K562 (cell line): ENCODE results near the gene DHRS3. TPM values are rescaled to one million over a fixed set of nuclear protein-coding genes. Genes with fewer than 3 reads are reported as not detected.

Source experiments
- ARHGAP35 ChIP-seq: fragments of 450-650 bp; IDR thresholded peaks from 2 replicates; pipeline ENCODE4 v1.6.1; 2018; ENCODE audit not compliant: partially characterized antibody
- BDP1 ChIP-seq: IDR thresholded peaks from 3 replicates; pipeline ENCODE4 v1.6.1; 2011; ENCODE audit not compliant: insufficient read length, insufficient read depth
- CBFA2T2 ChIP-seq: fragments of 450-650 bp; conservative IDR thresholded peaks from 2 replicates; pipeline ENCODE4 v1.6.1; 2017; ENCODE audit warnings: mild to moderate bottlenecking
- CBX1 ChIP-seq: sonication (generic); IDR thresholded peaks from 2 replicates; pipeline ENCODE4 v1.6.1; 2016; ENCODE audit warnings: antibody characterized with exemption, low read depth, mild to moderate bottlenecking
- CBX2 ChIP-seq: fragments of 200-600 bp; sonication (generic); IDR thresholded peaks from one replicate; pipeline ENCODE4 v1.6.1; 2012; ENCODE audit warnings: mild to moderate bottlenecking, low read length, inconsistent platforms; ENCODE audit not compliant: insufficient read depth, poor library complexity, severe bottlenecking
- CCNT2 ChIP-seq: IDR thresholded peaks from 2 replicates; pipeline ENCODE4 v1.6.1; 2011; ENCODE audit warnings: borderline replicate concordance, low read depth, mild to moderate bottlenecking, moderate library complexity, mixed read lengths, low read length; ENCODE audit not compliant: insufficient read length; ENCODE audit errors: extremely low read depth
- CREBBP ChIP-seq: IDR thresholded peaks from one replicate; pipeline ENCODE4 v1.6.1; 2012; ENCODE audit warnings: low read depth, mild to moderate bottlenecking, control low read depth, inconsistent platforms, low read length
- E2F4 ChIP-seq: sonication (generic); formaldehyde crosslinking; IDR thresholded peaks from 2 replicates; pipeline ENCODE4 v1.8.0; 2022; ENCODE audit warnings: mild to moderate bottlenecking, low read depth, missing genetic modification reagents
- FIP1L1 ChIP-seq: fragments of 200-400 bp; formaldehyde crosslinking; IDR thresholded peaks from 2 replicates; pipeline ENCODE4 v1.6.1; 2018; ENCODE audit warnings: mild to moderate bottlenecking, low read depth, low read length; ENCODE audit not compliant: poor library complexity, severe bottlenecking
- HEY1 ChIP-seq: fragments of 250-450 bp; sonication (Bioruptor Pico); IDR thresholded peaks from 2 replicates; pipeline ENCODE4 v1.5.0; 2020; ENCODE audit warnings: mild to moderate bottlenecking, moderate library complexity, borderline replicate concordance
- HMG20A ChIP-seq: fragments of 450-650 bp; formaldehyde crosslinking; conservative IDR thresholded peaks from 2 replicates; pipeline ENCODE4 v1.4.0; 2020; ENCODE audit warnings: mild to moderate bottlenecking, mixed read lengths
- JUND ChIP-seq, 2 experiments: IDR thresholded peaks; 2 replicates in 1 of 2; 3 replicates in 1 of 2; pipeline ENCODE4 v1.6.1; 2011; ENCODE audit warnings: borderline replicate concordance in 2 of 2, low read depth in 2 of 2, low read length in 2 of 2, improper control_type of control experiment in 1 of 2, missing biosample characterization in 1 of 2, missing genetic modification characterization in 1 of 2, missing genetic modification reagents in 1 of 2
- MEF2D ChIP-seq: conservative IDR thresholded peaks from 2 replicates; pipeline ENCODE4 v1.6.1; 2016; ENCODE audit warnings: low read depth, missing genetic modification characterization, missing compliant biosample characterization
- MEIS2 ChIP-seq: fragments of 450-650 bp; IDR thresholded peaks from 2 replicates; pipeline ENCODE4 v1.6.1; 2014; ENCODE audit warnings: mild to moderate bottlenecking; ENCODE audit not compliant: partially characterized antibody
- RCOR1 ChIP-seq, 2 experiments: IDR thresholded peaks; 2 replicates each; pipeline ENCODE4 v1.6.1; 2012; ENCODE audit warnings: low read depth in 2 of 2, low read length in 2 of 2, borderline replicate concordance in 1 of 2, improper control_type of control experiment in 1 of 2
- SAFB ChIP-seq: fragments of 200-400 bp; formaldehyde crosslinking; IDR thresholded peaks from 2 replicates; pipeline ENCODE4 v1.6.1; 2017; ENCODE audit warnings: low read depth, low read length, borderline replicate concordance
- SNAPC5 ChIP-seq: fragments of 250-450 bp; sonication (Bioruptor Pico); IDR thresholded peaks from 2 replicates; pipeline ENCODE4 v1.8.0; 2021; ENCODE audit warnings: moderate library complexity, mild to moderate bottlenecking, inconsistent platforms
- THRB ChIP-seq: fragments of 450-650 bp; formaldehyde crosslinking; conservative IDR thresholded peaks from 2 replicates; pipeline ENCODE4 v1.4.0; 2022; ENCODE audit warnings: mild to moderate bottlenecking, missing genetic modification characterization
- ZNF140 ChIP-seq: fragments of 250-450 bp; sonication (Bioruptor Pico); IDR thresholded peaks from 2 replicates; pipeline ENCODE4 v1.8.0; 2021; ENCODE audit warnings: moderate library complexity, mild to moderate bottlenecking, inconsistent platforms
- ZNF143 ChIP-seq: sonication (generic); formaldehyde crosslinking; IDR thresholded peaks from 2 replicates; pipeline ENCODE4 v1.9.0; 2022; ENCODE audit warnings: mild to moderate bottlenecking, missing genetic modification reagents
- ZNF197 ChIP-seq: fragments of 200-800 bp; sonication (Bioruptor generic); IDR thresholded peaks from 2 replicates; pipeline ENCODE4 v1.6.1; 2016; ENCODE audit warnings: low read depth, missing genetic modification characterization, missing compliant biosample characterization
- ZNF239 ChIP-seq: fragments of 250-450 bp; sonication (Bioruptor Pico); IDR thresholded peaks from 2 replicates; pipeline ENCODE4 v1.4.0; 2020; ENCODE audit warnings: mild to moderate bottlenecking
- ZNF41 ChIP-seq: fragments of 250-450 bp; sonication (Bioruptor Pico); conservative IDR thresholded peaks from 2 replicates; pipeline ENCODE4 v1.4.0; 2020; ENCODE audit warnings: mild to moderate bottlenecking
- ZNF551 ChIP-seq: fragments of 250-450 bp; sonication (Bioruptor Pico); IDR thresholded peaks from 2 replicates; pipeline ENCODE4 v1.5.0; 2021; ENCODE audit warnings: mild to moderate bottlenecking, moderate library complexity
- ZNF583 ChIP-seq: fragments of 250-450 bp; sonication (Bioruptor Pico); IDR thresholded peaks from 2 replicates; pipeline ENCODE4 v1.4.0; 2020
- ZNF584 ChIP-seq: fragments of 200-800 bp; sonication (Bioruptor generic); IDR thresholded peaks from 2 replicates; pipeline ENCODE4 v1.6.1; 2016; ENCODE audit warnings: low read depth, mild to moderate bottlenecking, missing genetic modification characterization, missing compliant biosample characterization
- polyA plus RNA-seq, 8 experiments: library from polyadenylated mRNA; depleted of rRNA in 4 of 8; stranded (reverse) in 5 of 8; unstranded in 3 of 8; fragments of >200 nt; fragmentation: Nextera tagmentation in 2 of 8; fragmentation: Illumina TruSeq in 1 of 8; extraction: Ambion mirVana in 2 of 8; extraction: Trizol in 1 of 8; gene quantifications; 2 replicates each; pipeline versions ENCODE4 v1.2.1 to v1.2.3, GENCODE V29; 2011 to 2014; ENCODE audit warnings: inconsistent platforms in 1 of 8, missing spikeins in 1 of 8
- total RNA-seq, 7 experiments: library from RNA; depleted of rRNA in 6 of 7; stranded (reverse); fragments of >200 nt in 6 of 7; fragmentation: Illumina TruSeq in 2 of 7; extraction: Trizol in 2 of 7; gene quantifications; 2 replicates each; pipeline versions ENCODE4 v1.2.1 to v1.2.3, GENCODE V29; 2011 to 2021; ENCODE audit warnings: low replicate concordance in 1 of 7

The DHRS3 gene
- total and polyA plus RNA-seq, 9 of the 15 experiments (the other 6 are each of a cell fraction or from before 2014, with no cell fraction given) = 21.0 to 116 (median 58.7) TPM

- TF ChIP-seq FIP1L1 (no peak), ZNF551 (no peak), MEIS2 (no peak), ZNF239 (no peak), CCNT2 (no peak), E2F4 (no peak), HEY1 (CRISPR knock-in tag) (no peak), JUND (IDR thresholded peaks at IDR 0.05; ENCODE audit: borderline replicate concordance, low read depth, low read length) (no peak), JUND (tag; IDR thresholded peaks at IDR 0.05; ENCODE audit: borderline replicate concordance, low read depth, low read length) (no peak; the same call in 2 of the 3 replicates), SAFB (peak; percentile 59; the same call in 1 of the 2 replicates), ARHGAP35 (no peak), ZNF197 (peak; percentile 65; the same call in 1 of the 2 replicates), ZNF143 (CRISPR knock-in tag) (no peak), CREBBP (no peak), BDP1 (no peak), THRB (CRISPR knock-in tag) (no peak), RCOR1 (IDR thresholded peaks at IDR 0.05; ENCODE audit: borderline replicate concordance in 1 of 2, low read depth in 2 of 2, low read length in 2 of 2) (0 out of 4 replicates have a peak, but pooled peaks of 1 of the 2 experiments have one; percentile 45), MEF2D (tag) (no peak), HMG20A (CRISPR knock-in tag) (no peak), SNAPC5 (CRISPR knock-in tag) (no peak), CBFA2T2 (no peak; the same call in 1 of the 2 replicates), ZNF41 (CRISPR knock-in tag) (no peak), CBX1 (no peak), ZNF583 (CRISPR knock-in tag) (peak; percentile 71), ZNF584 (CRISPR knock-in tag) (no peak), ZNF140 (CRISPR knock-in tag) (no peak), CBX2 (no peak)
Measured at GRCh38 chr1:12541274-12542137, 76.5 kb downstream of the DHRS3 start (continued).
